ENCODE measurements around the gene DTNB.

DTNB gene

GRCh38 chr2:25335204-25335603, 338.2 kb downstream of the DTNB start:
- no peak for TF ChIP-seq CTCF (IDR thresholded peaks at IDR 0.05)

DNA sequence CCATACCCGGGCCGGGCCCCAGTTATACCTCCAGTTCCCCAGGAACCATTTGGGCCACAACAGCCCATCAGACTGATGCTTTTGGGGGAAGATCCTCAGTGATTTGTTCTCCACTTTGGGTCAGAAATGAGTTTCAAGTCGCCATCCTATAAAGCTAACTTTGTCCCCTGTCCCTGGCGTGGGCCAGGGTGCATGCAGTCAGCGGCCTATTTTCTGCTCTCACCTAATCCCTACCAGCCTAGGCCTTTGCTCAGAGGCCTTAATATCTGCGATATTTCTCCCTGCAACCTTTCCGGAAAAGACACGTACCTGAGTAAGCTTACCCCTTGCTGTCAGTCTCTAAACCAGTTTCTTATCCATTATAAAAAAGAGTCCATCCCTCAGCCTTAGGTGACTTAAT, 338.9 kb downstream of the DTNB start:
- TF ChIP-seq CTCF (IDR thresholded peaks at IDR 0.05), result no peak

DNA sequence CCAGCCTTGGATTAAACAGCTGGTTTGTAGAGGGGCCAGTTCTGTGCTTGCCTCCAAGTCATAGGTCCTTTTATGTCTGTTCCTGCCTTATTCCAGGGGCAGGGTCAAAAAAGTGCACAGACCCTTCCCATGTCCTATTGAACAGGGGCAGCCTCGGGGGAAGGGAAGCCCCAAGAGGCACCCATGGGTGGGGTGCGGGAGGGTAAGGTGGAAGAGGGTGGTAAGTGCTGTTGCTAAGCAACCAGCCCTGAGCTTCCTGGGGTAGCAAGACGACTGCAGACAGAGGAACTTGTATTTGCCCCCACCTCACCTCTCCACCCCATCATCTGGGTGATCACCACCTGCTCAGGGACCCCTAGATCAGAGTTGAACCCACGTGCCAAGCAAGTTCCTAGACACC, 339.4 kb downstream of the DTNB start:
- no peak for TF ChIP-seq CTCF (IDR thresholded peaks at IDR 0.05)

GRCh38 chr2:25332571-25332970, 340.8 kb downstream of the DTNB start:
- TF ChIP-seq CTCF (IDR thresholded peaks at IDR 0.05), result no peak

- TF ChIP-seq CTCF (IDR thresholded peaks at IDR 0.05), result no peak
Observed at GRCh38 chr2:25331686-25332365, 341.6 kb downstream of the DTNB start.

DNA sequence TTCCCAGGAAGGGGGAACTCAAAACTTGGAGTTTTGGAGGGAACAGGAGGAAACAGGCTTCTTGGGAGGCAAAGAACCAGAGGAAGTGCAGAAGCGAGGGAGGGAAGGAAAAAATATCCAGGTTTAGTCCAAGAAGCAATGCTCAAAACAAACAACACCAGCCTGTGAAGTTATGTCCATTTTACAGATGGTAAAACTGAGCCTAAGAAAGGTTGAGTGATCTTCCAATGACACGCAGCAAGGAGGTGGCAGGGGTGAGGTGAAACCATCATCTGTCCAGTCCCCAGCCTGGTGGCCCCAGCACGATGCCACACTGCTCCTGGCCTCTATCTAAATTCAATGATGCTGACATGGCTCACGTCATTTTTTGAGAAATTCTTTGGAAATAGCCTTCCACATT, 342.4 kb downstream of the DTNB start:
- no peak for TF ChIP-seq CTCF (IDR thresholded peaks at IDR 0.05)

DNA sequence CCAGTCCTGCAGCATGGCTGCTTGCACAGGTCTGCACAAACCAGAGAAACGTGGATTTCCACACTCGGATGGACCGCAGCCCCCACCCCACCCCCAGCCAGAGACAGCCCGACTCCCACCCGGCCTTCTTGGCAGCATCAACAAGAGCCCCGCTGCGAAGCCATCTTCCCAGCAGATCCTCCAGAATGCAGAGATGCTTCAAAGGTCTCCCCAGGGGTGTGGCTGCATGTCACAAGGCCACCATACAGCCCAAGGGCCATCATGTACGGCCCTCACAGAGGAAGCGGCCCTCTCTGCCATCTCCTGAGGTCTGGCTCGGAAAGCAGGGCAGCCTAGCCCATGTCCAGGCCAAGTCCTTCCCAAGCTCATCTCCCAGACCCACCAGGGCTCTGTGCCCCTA, 343.1 kb downstream of the DTNB start:
- TF ChIP-seq CTCF (IDR thresholded peaks at IDR 0.05), result no peak

Measured in LNCAP (cell line).